HepG2 (cell line): ENCODE results near the gene METTL1. TPM values are rescaled to one million over a fixed set of nuclear protein-coding genes. Genes with fewer than 3 reads are reported as not detected.
A peak's percentile ranks its signal among the peaks of the same experiment; 100 is the strongest.

Source experiments
- BHLHE40 ChIP-seq: IDR thresholded peaks from 2 replicates; pipeline ENCODE4 v1.6.1; 2011; ENCODE audit warnings: low read length, improper control_type of control experiment
- CC2D1A ChIP-seq: sonication (generic); formaldehyde crosslinking; IDR thresholded peaks from 2 replicates; pipeline ENCODE4 v1.8.1; 2023; ENCODE audit warnings: mild to moderate bottlenecking, missing genetic modification reagents
- FOSL1 ChIP-seq: sonication (generic); formaldehyde crosslinking; IDR thresholded peaks from 2 replicates; pipeline ENCODE4 v1.9.0; 2021; ENCODE audit warnings: missing genetic modification reagents, borderline replicate concordance
- MAFG ChIP-seq: sonication (generic); formaldehyde crosslinking; IDR thresholded peaks from 2 replicates; pipeline ENCODE4 v1.5.1; 2020; ENCODE audit warnings: mild to moderate bottlenecking, missing genetic modification reagents
- MAX ChIP-seq: IDR thresholded peaks from 2 replicates; pipeline ENCODE4 v1.6.1; 2012; ENCODE audit warnings: inconsistent platforms
- PRDM10 ChIP-seq: sonication (generic); formaldehyde crosslinking; IDR thresholded peaks from 2 replicates; pipeline ENCODE4 v1.4.0; 2020; ENCODE audit warnings: low read depth, missing genetic modification reagents
- PRPF4 ChIP-seq: fragments of 200-400 bp; formaldehyde crosslinking; IDR thresholded peaks from 2 replicates; pipeline ENCODE4 v1.6.1; 2016; ENCODE audit warnings: low read length, low read depth; ENCODE audit not compliant: poor library complexity, severe bottlenecking
- ZBTB40 ChIP-seq, 2 experiments: fragments of 450-650 bp in 1 of 2; sonication (generic) in 1 of 2; formaldehyde crosslinking in 1 of 2; IDR thresholded peaks; 2 replicates each; pipeline versions ENCODE4 v1.6.1 to v1.8.0; 2016 to 2022; ENCODE audit warnings: antibody characterized with exemption in 1 of 2, mild to moderate bottlenecking in 1 of 2, missing genetic modification reagents in 1 of 2
- polyA plus RNA-seq, 8 experiments: library from polyadenylated mRNA; depleted of rRNA in 3 of 8; stranded (reverse) in 7 of 8; unstranded in 1 of 8; fragments of >200 nt; fragmentation: Illumina TruSeq in 4 of 8; extraction: Trizol in 4 of 8; gene quantifications; 2 replicates each; pipeline versions ENCODE4 v1.2.1 to v1.2.3, GENCODE V29; 2011 to 2016; ENCODE audit warnings: low read depth in 4 of 8, missing spikeins in 1 of 8, mixed read lengths in 1 of 8; ENCODE audit not compliant: insufficient read depth in 1 of 8
- total RNA-seq, 5 experiments: library from RNA; depleted of rRNA; stranded (reverse); fragments of >200 nt; fragmentation: Illumina TruSeq; extraction: Trizol; gene quantifications; 2 replicates each; pipeline ENCODE4 v1.2.3, GENCODE V29; 2016; ENCODE audit warnings: low read depth in 1 of 5

The METTL1 gene
- total and polyA plus RNA-seq, 2 of the 13 experiments (the other 11 are each of a cell fraction or from before 2014, with no cell fraction given): 34.7 to 36.9 TPM

GRCh38 chr12:57782608-57783465 is 10.9 kb upstream of the METTL1 start, which contains the start of gene TSFM (continued):
- peak; percentile 54; the same call in 1 of the 2 replicates for TF ChIP-seq PRDM10 (CRISPR knock-in tag)
- TF ChIP-seq PRPF4: no peak
- peak; percentile 49; the same call in 1 of the 2 replicates for TF ChIP-seq BHLHE40
- TF ChIP-seq CC2D1A: peak; percentile 34; the same call in 1 of the 2 replicates
- no peak for TF ChIP-seq ZBTB40 (IDR thresholded peaks at IDR 0.05)
- TF ChIP-seq ZBTB40 (CRISPR knock-in tag; IDR thresholded peaks at IDR 0.05): peak; percentile 79
- peak; percentile 89 for TF ChIP-seq MAX
- no peak for TF ChIP-seq MAFG (CRISPR knock-in tag)
- TF ChIP-seq FOSL1 (CRISPR knock-in tag): no peak
